HL-60 (cell line): ENCODE data around the gene DMRTC2.

Source experiments
- DNase-seq, 2 experiments: peaks; one replicate each; pipeline ENCODE4 v3.0.0-alpha.2; 2010 to 2020; ENCODE audit warnings: low read depth in 1 of 2, low spot score in 1 of 2
- H3K27ac ChIP-seq: fragments of 250-450 bp; sonication (Bioruptor Pico); replicated peaks from 2 replicates; pipeline ENCODE4 v1.5.1; 2020; ENCODE audit warnings: mild to moderate bottlenecking, moderate library complexity
- H3K27me3 ChIP-seq: fragments of 250-450 bp; sonication (Bioruptor Pico); 2 replicates; pipeline ENCODE4 v1.5.1; 2021; ENCODE audit warnings: mild to moderate bottlenecking, moderate library complexity; ENCODE audit not compliant: insufficient read depth, poor library complexity, severe bottlenecking
- H3K4me3 ChIP-seq: replicated peaks from 2 replicates; pipeline ENCODE4 v1.5.1; 2011; ENCODE audit warnings: mild to moderate bottlenecking, control low read depth, low read length; ENCODE audit not compliant: insufficient read depth
- CTCF ChIP-seq: IDR thresholded peaks from one replicate; pipeline ENCODE4 v1.5.1; 2011; ENCODE audit warnings: low read length, control low read depth, inconsistent platforms; ENCODE audit not compliant: insufficient read depth
- GABPA ChIP-seq: IDR thresholded peaks from 2 replicates; pipeline ENCODE4 v1.6.1; 2012; ENCODE audit warnings: low read depth
- POLR2AphosphoS5 ChIP-seq: IDR thresholded peaks from 2 replicates; pipeline ENCODE4 v1.6.1; 2012; ENCODE audit warnings: low read depth
- REST ChIP-seq: IDR thresholded peaks from 2 replicates; pipeline ENCODE4 v1.6.1; 2012; ENCODE audit warnings: low read depth; ENCODE audit not compliant: insufficient replicate concordance
- SPI1 ChIP-seq: IDR thresholded peaks from 2 replicates; pipeline ENCODE4 v1.6.1; 2012; ENCODE audit warnings: low read depth, mild to moderate bottlenecking, borderline replicate concordance

DMRTC2 gene

GRCh38 chr19:41816761-41817160 lies 28.1 kb upstream of the DMRTC2 start:
- TF ChIP-seq POLR2AphosphoS5 = no peak
- TF ChIP-seq GABPA = no peak
- TF ChIP-seq SPI1 = no peak
- TF ChIP-seq REST = no peak
- TF ChIP-seq CTCF = no peak
- no peak for DNase-seq
- no peaks in the 10 kb centered on the region for H3K27me3 ChIP-seq
- H3K4me3 ChIP-seq = no peak overlapping the region
- no peak overlapping the region for H3K27ac ChIP-seq

- no peak overlapping the region for H3K4me3 ChIP-seq
- H3K27ac ChIP-seq = no peak overlapping the region
- no peaks in the 10 kb centered on the region for H3K27me3 ChIP-seq
- DNase-seq = peak in 1 of 2 experiments; percentile 74
- TF ChIP-seq GABPA (no peak), CTCF (peak; percentile 63)
These were observed 23.7 kb upstream of the DMRTC2 start for GRCh38 chr19:41821003-41821735.

GRCh38 chr19:41837981-41838708 lies 6.7 kb upstream of the DMRTC2 start:
- Histone ChIP-seq H3K27me3 (no peaks in the 10 kb centered on the region), H3K4me3 (no peak overlapping the region), H3K27ac (no peak overlapping the region)
- TF ChIP-seq SPI1 (no peak), REST (no peak), CTCF (no peak), GABPA (no peak), POLR2AphosphoS5 (no peak)
- no peak for DNase-seq
